NB4 (cell line): ENCODE measurements around the gene SCNN1A.

Source experiments
- DNase-seq: peaks from one replicate; pipeline ENCODE4 v3.0.0; 2010; ENCODE audit warnings: low read depth
- H3K4me3 ChIP-seq: one replicate; pipeline ENCODE4 v1.5.1; 2011; ENCODE audit warnings: mild to moderate bottlenecking, low read depth, low read length, moderate library complexity
- CTCF ChIP-seq: IDR thresholded peaks from one replicate; pipeline ENCODE4 v1.5.1; 2012; ENCODE audit warnings: low read depth, low read length
- MAX ChIP-seq: IDR thresholded peaks from 2 replicates; pipeline ENCODE4 v1.6.1; 2011; ENCODE audit warnings: low read depth, low read length
- MYC ChIP-seq: IDR thresholded peaks from 2 replicates; pipeline ENCODE4 v1.6.1; 2011; ENCODE audit warnings: low read depth, low read length
- POLR2A ChIP-seq: IDR thresholded peaks from 2 replicates; pipeline ENCODE4 v1.6.1; 2011; ENCODE audit warnings: mild to moderate bottlenecking; ENCODE audit not compliant: insufficient read length; ENCODE audit errors: extremely low read depth

Gene SCNN1A

GRCh38 chr12:6383572-6384498, 8.5 kb upstream of the SCNN1A start, which contains the start of gene LTBR:
LTBR (plus strand) TSS chr12:6384162; CDS start chr12:6384359, 197 bp downstream.
- DNase-seq, result peak; percentile 95

GRCh38 chr12:6382982-6383381, 7.6 kb upstream of the SCNN1A start:
- H3K4me3 ChIP-seq, result no peak overlapping the region
- TF ChIP-seq MAX (no peak), CTCF (no peak), MYC (no peak), POLR2A (no peak)
- DNase-seq, result no peak

More at GRCh38 chr12:6383572-6384498, 8.5 kb upstream of the SCNN1A start, which contains the start of gene LTBR:
- no peak for TF ChIP-seq CTCF
- TF ChIP-seq MAX, result peak; percentile 87
- peak; percentile 57 for TF ChIP-seq POLR2A
- peak; percentile 91 for TF ChIP-seq MYC
- H3K4me3 ChIP-seq, result peak within 1 kb of the TSS; percentile 80

GRCh38 chr12:6382371-6382770, 7.0 kb upstream of the SCNN1A start:
- DNase-seq, result no peak
- no peak overlapping the region for H3K4me3 ChIP-seq
- TF ChIP-seq CTCF (no peak), POLR2A (no peak), MAX (no peak), MYC (no peak)

GRCh38 chr12:6380141-6381121, 5.1 kb upstream of the SCNN1A start:
- no peak for TF ChIP-seq CTCF
- no peak for TF ChIP-seq MYC
- TF ChIP-seq MAX, result no peak
- TF ChIP-seq POLR2A, result no peak
- DNase-seq, result no peak
- H3K4me3 ChIP-seq, result no peak overlapping the region

GRCh38 chr12:6378709-6379472, 3.5 kb upstream of the SCNN1A start:
- peak; percentile 47 for DNase-seq
- TF ChIP-seq CTCF (no peak), MYC (no peak), MAX (no peak), POLR2A (no peak)
- H3K4me3 ChIP-seq, result no peak overlapping the region
